Upper lobe of left lung (tissue), 6 donors: ENCODE data around the gene SPATA7. TPM values are rescaled to one million over a fixed set of nuclear protein-coding genes. Genes with fewer than 3 reads are reported as not detected.

ENCODE experiments used
- ATAC-seq, 2 donors: fragments of 200-7000 bp; cut with Tn5 transposase; one replicate each; pipeline ENCODE4 v1.9.1; 2022; ENCODE audit warnings: mild to moderate bottlenecking in 2 of 2, moderate library complexity in 2 of 2; ENCODE audit not compliant: low FRiP score in 2 of 2
- DNase-seq, 2 donors: peaks; one replicate each; pipeline ENCODE4 v3.0.0-alpha.2; 2019 to 2020
- H3K27ac ChIP-seq, 4 donors: fragments of 200-600 bp; sonication (generic); one replicate each; pipeline ENCODE4 v1.5.1; 2016 to 2019
- H3K27me3 ChIP-seq, 4 donors: fragments of 200-600 bp; sonication (generic); one replicate each; pipeline ENCODE4 v1.5.1; 2017 to 2019
- H3K36me3 ChIP-seq, 4 donors: fragments of 200-600 bp; sonication (generic); one replicate each; pipeline ENCODE4 v1.5.1; 2016 to 2019
- H3K4me1 ChIP-seq, 4 donors: fragments of 200-600 bp; sonication (generic); one replicate each; pipeline ENCODE4 v1.5.1; 2018 to 2019
- H3K4me3 ChIP-seq, 4 donors: fragments of 200-600 bp; sonication (generic); one replicate each; pipeline ENCODE4 v1.5.1; 2017 to 2019; ENCODE audit warnings: mild to moderate bottlenecking in 2 of 4, moderate library complexity in 1 of 4
- H3K9me3 ChIP-seq, 4 donors: fragments of 200-600 bp; sonication (generic); one replicate each; pipeline ENCODE4 v1.5.1; 2018 to 2019
- CTCF ChIP-seq, 6 experiments: fragments of 450-650 bp in 4 of 6; fragments of 200-600 bp in 2 of 6; sonication (generic) in 2 of 6; IDR thresholded peaks; one replicate each; pipeline ENCODE4 v1.5.1; 2016 to 2019; ENCODE audit warnings: antibody characterized with exemption in 6 of 6
- EP300 ChIP-seq, 4 donors: sonication (generic); formaldehyde crosslinking; IDR thresholded peaks; one replicate each; pipeline ENCODE4 v1.5.1; 2017; ENCODE audit warnings: antibody characterized with exemption in 4 of 4, control low read depth in 2 of 4
- POLR2A ChIP-seq, 4 donors: fragments of 450-650 bp; IDR thresholded peaks; one replicate each; pipeline ENCODE4 v1.5.1; 2016 to 2017; ENCODE audit warnings: antibody characterized with exemption in 4 of 4, mild to moderate bottlenecking in 2 of 4
- POLR2AphosphoS5 ChIP-seq, 2 donors: sonication (generic); formaldehyde crosslinking; IDR thresholded peaks; one replicate each; pipeline ENCODE4 v1.5.1; 2017; ENCODE audit warnings: antibody characterized with exemption in 2 of 2
- WGBS, 2 donors: methylation state at CpG; one replicate each; pipeline ENCODE4 v1.1.5; 2017 to 2018; 5-methylcytosine and 5-hydroxymethylcytosine counted together
- total RNA-seq, 6 donors: library from RNA; depleted of rRNA in 4 of 6; stranded (reverse); fragments of >200 nt in 4 of 6; gene quantifications; one replicate each; pipeline versions ENCODE4 v1.1.0 to v1.2.1, GENCODE V29; 2016 to 2021
- donor health status: DM: no; HTN: no; CAD: no; lungs with moderate emphysema.
- donor health status: DM: no; HTN: yes; CAD: no; lungs with severe emphysema.

Gene SPATA7
- total RNA-seq, 6 donors from 2014 or later: 6.2 to 27.2 (median 11.0) TPM

DNA sequence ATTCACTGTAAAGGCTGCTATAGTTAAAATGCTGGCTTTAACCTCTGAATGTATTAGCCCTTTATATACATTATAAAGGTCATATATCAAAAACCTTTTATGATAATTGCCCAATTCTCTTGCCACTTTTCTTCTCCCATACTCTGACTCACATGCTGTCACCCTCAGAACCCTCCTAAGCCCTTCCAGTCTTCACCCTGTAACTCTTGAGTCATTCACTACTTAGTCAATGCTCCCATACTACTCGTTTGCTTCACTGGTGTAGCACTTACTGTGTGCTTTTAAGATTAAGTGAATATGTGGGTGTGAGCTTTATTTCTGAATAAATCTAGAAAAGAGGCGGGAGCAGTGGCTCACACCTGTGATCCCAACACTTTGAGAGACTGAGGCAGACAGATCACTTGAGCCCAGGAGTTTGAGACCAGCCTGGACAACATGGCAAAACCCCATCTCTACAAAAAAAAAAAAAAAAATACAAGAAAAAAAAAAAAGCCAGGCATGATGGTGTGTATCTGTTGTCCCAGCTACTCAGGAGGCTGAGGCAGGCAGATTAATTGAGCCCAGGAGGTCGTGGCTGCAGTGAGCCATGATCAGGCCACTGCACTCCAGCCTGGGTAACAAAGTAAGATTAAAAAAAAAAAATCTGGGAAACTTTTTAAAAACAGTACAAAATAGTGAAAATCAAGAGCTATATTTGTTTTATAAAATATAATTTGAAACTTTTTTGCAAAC lies 37.6 kb downstream of the SPATA7 start:
- 69 to 77% methylated on average over 3 of the region's 3 CpGs for WGBS, 2 donors
- no peak for ATAC-seq

DNA sequence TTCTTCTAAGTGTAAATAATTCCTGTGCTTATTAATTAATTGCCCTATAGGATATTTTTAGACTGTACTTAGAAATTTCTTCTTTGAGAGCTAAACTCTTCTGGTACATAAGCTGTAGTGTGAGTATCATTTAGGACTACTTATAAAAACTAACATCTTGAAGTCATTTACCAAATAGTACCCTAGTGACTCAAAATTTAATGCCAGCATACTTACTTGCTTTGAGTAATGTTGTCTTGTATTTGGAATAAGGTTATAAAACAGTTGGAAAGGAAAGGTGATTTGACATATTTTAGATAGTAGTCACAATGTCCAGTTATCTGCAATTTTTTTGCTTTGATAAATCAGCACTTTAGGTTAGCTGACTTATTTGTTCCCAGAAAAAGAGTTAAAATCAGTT lies 39.1 kb downstream of the SPATA7 start:
- H3K36me3 ChIP-seq: peaks cover 0 to 18% (median 4%) of the 10 kb centered on the region in 4 donors
- H3K27ac ChIP-seq: no peak overlapping the region
- H3K4me3 ChIP-seq: no peak overlapping the region
- no peaks in the 10 kb centered on the region for H3K27me3 ChIP-seq
- ATAC-seq (no peak), DNase-seq (no peak)
- no peaks in the 10 kb centered on the region for H3K4me1 ChIP-seq
- H3K9me3 ChIP-seq: no peaks in the 10 kb centered on the region
- no peak for TF ChIP-seq EP300 (IDR thresholded peaks at IDR 0.05)
- TF ChIP-seq POLR2AphosphoS5 (IDR thresholded peaks at IDR 0.05): no peak
- TF ChIP-seq CTCF (IDR thresholded peaks at IDR 0.05): no peak
- TF ChIP-seq POLR2A (IDR thresholded peaks at IDR 0.05): no peak

More for the DNA sequence above, 37.6 kb downstream of the SPATA7 start:
- Histone ChIP-seq H3K27me3 (no peaks in the 10 kb centered on the region), H3K9me3 (peaks cover 0 to 6% (median 6%) of the 10 kb centered on the region in 4 donors), H3K4me3 (no peak overlapping the region), H3K27ac (no peak overlapping the region), H3K4me1 (no peaks in the 10 kb centered on the region), H3K36me3 (peaks cover 0 to 17% (median 6%) of the 10 kb centered on the region in 4 donors)
- DNase-seq: no peak
- TF ChIP-seq EP300 (IDR thresholded peaks at IDR 0.05) (no peak), CTCF (IDR thresholded peaks at IDR 0.05) (no peak), POLR2A (IDR thresholded peaks at IDR 0.05) (no peak), POLR2AphosphoS5 (IDR thresholded peaks at IDR 0.05) (no peak)

DNA sequence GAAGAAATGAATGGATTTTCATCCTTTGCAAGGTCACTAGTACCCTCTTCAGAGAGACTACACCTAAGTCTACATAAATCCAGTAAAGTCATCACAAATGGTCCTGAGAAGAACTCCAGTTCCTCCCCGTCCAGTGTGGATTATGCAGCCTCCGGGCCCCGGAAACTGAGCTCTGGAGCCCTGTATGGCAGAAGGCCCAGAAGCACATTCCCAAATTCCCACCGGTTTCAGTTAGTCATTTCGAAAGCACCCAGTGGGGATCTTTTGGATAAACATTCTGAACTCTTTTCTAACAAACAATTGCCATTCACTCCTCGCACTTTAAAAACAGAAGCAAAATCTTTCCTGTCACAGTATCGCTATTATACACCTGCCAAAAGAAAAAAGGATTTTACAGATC lies 40.8 kb downstream of the SPATA7 start:
- Histone ChIP-seq H3K27me3 (no peaks in the 10 kb centered on the region), H3K27ac (no peak overlapping the region), H3K4me1 (no peaks in the 10 kb centered on the region), H3K36me3 (peaks cover 0 to 15% (median 4%) of the 10 kb centered on the region in 4 donors), H3K4me3 (no peak overlapping the region), H3K9me3 (no peaks in the 10 kb centered on the region)
- ATAC-seq (no peak), DNase-seq (no peak)
- WGBS, 2 donors: 85 to 91% methylated on average over 7 of the region's 7 CpGs
- no peak for TF ChIP-seq EP300 (IDR thresholded peaks at IDR 0.05)
- TF ChIP-seq POLR2AphosphoS5 (IDR thresholded peaks at IDR 0.05): no peak
- no peak for TF ChIP-seq CTCF (IDR thresholded peaks at IDR 0.05)
- no peak for TF ChIP-seq POLR2A (IDR thresholded peaks at IDR 0.05)

GRCh38 chr14:88430976-88431375 lies 45.5 kb downstream of the SPATA7 start:
- Histone ChIP-seq H3K4me3 (no peak overlapping the region), H3K27ac (no peak overlapping the region), H3K27me3 (no peaks in the 10 kb centered on the region), H3K9me3 (no peaks in the 10 kb centered on the region), H3K4me1 (no peaks in the 10 kb centered on the region), H3K36me3 (peaks cover 0 to 18% (median 4%) of the 10 kb centered on the region in 4 donors)
- WGBS, 2 donors: 86 to 90% methylated on average over 2 of the region's 2 CpGs
- no peak for ATAC-seq
- no peak for TF ChIP-seq EP300 (IDR thresholded peaks at IDR 0.05)
- TF ChIP-seq CTCF (IDR thresholded peaks at IDR 0.05): no peak
- TF ChIP-seq POLR2AphosphoS5 (IDR thresholded peaks at IDR 0.05): no peak
- TF ChIP-seq POLR2A (IDR thresholded peaks at IDR 0.05): no peak
- DNase-seq: no peak

DNA sequence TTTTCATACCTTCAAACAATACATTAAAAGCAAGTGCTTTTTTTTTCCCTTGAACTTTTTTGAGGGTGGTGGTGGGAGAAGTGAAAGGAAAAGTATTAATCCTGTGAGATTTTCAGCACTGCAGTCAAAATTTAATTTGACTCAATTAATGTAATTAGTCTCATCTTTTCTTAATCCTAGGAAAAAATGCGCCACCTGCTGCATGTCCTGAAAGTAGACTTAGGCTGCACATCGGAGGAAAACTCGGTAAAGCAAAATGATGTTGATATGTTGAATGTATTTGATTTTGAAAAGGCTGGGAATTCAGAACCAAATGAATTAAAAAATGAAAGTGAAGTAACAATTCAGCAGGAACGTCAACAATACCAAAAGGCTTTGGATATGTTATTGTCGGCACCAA lies 52.2 kb downstream of the SPATA7 start:
- no peaks in the 10 kb centered on the region for H3K4me1 ChIP-seq
- no peaks in the 10 kb centered on the region for H3K9me3 ChIP-seq
- DNase-seq: no peak
- no peak overlapping the region for H3K27ac ChIP-seq
- H3K36me3 ChIP-seq: peaks cover 0 to 20% (median 3%) of the 10 kb centered on the region in 4 donors
- H3K27me3 ChIP-seq: no peaks in the 10 kb centered on the region
- no peak for TF ChIP-seq CTCF (IDR thresholded peaks at IDR 0.05)
- no peak for TF ChIP-seq POLR2AphosphoS5 (IDR thresholded peaks at IDR 0.05)
- TF ChIP-seq EP300 (IDR thresholded peaks at IDR 0.05): no peak
- no peak for TF ChIP-seq POLR2A (IDR thresholded peaks at IDR 0.05)
- ATAC-seq: no peak
- H3K4me3 ChIP-seq: no peak overlapping the region
- WGBS, 2 donors: 94% methylated on average over 5 of the region's 5 CpGs
